Panc1 (cell line): ENCODE measurements around the gene PANK1. TPM values are rescaled to one million over a fixed set of nuclear protein-coding genes. Genes with fewer than 3 reads are reported as not detected.

Experiments used
- ATAC-seq: fragments of 200-7000 bp; cut with Tn5 transposase; 2 replicates; pipeline ENCODE4 v1.9.1; 2020; ENCODE audit warnings: mild to moderate bottlenecking, moderate library complexity
- BruUV-seq: library from RNA; stranded (reverse); fragments of 400-500 nt; replicated peaks from 2 replicates; lab custom pipeline; 2021; lab: Mats Ljungman, UMichigan
- CTCF ChIA-PET: fragments of 300-600 bp; sonication (Branson Sonifier 250); formaldehyde crosslinking; loops from one replicate; lab custom pipeline; 2022; ENCODE audit warnings: antibody characterized with exemption; lab: Charles Lee
- POLR2A ChIA-PET: fragments of 300-600 bp; sonication (Branson Sonifier 250); formaldehyde crosslinking; loops from one replicate; lab custom pipeline; 2022; ENCODE audit warnings: antibody characterized with exemption; lab: Charles Lee
- DNase-seq: peaks from one replicate; pipeline ENCODE4 v3.0.0-alpha.2; 2010; ENCODE audit warnings: low read depth, low spot score
- H3K27ac ChIP-seq: 2 replicates; pipeline ENCODE4 v1.5.1; 2011; ENCODE audit warnings: mild to moderate bottlenecking, low read length, inconsistent platforms
- H3K27me3 ChIP-seq: fragments of 200-500 bp; sonication (Bioruptor generic); 2 replicates; pipeline ENCODE4 v1.6.0; 2014; ENCODE audit warnings: low read length, inconsistent platforms; ENCODE audit not compliant: control insufficient read depth, insufficient read depth
- H3K36me3 ChIP-seq: fragments of 200-500 bp; sonication (Bioruptor generic); 2 replicates; pipeline ENCODE4 v1.5.1; 2014; ENCODE audit warnings: inconsistent platforms, mild to moderate bottlenecking, low read length, moderate library complexity; ENCODE audit not compliant: control insufficient read depth, insufficient read depth
- H3K4me1 ChIP-seq: 2 replicates; pipeline ENCODE4 v1.5.1; 2011; ENCODE audit warnings: inconsistent platforms, mild to moderate bottlenecking, low read length, moderate library complexity; ENCODE audit not compliant: control insufficient read depth, insufficient read depth
- H3K4me3 ChIP-seq, 2 experiments: 2 replicates each; pipeline ENCODE4 v1.5.1; 2011 to 2012; ENCODE audit warnings: low read depth in 2 of 2, low read length in 2 of 2, mild to moderate bottlenecking in 2 of 2, inconsistent platforms in 1 of 2, moderate library complexity in 1 of 2
- H3K9me3 ChIP-seq: fragments of 200-500 bp; sonication (Bioruptor generic); 2 replicates; pipeline ENCODE4 v1.5.1; 2014; ENCODE audit warnings: low read depth, mild to moderate bottlenecking, inconsistent platforms, low read length, moderate library complexity; ENCODE audit not compliant: control insufficient read depth, insufficient read depth
- POLR2AphosphoS5 ChIP-seq: IDR thresholded peaks from 2 replicates; pipeline ENCODE4 v1.6.1; 2012; ENCODE audit warnings: mild to moderate bottlenecking, low read depth, low read length, moderate library complexity
- REST ChIP-seq, 2 experiments: IDR thresholded peaks; 2 replicates each; pipeline ENCODE4 v1.6.1; 2011 to 2012; ENCODE audit warnings: low read depth in 2 of 2, control low read depth in 1 of 2, low read length in 1 of 2, mild to moderate bottlenecking in 1 of 2, moderate library complexity in 1 of 2; ENCODE audit not compliant: insufficient read depth in 1 of 2
- SIN3A ChIP-seq: IDR thresholded peaks from 2 replicates; pipeline ENCODE4 v1.6.1; 2012; ENCODE audit warnings: low read depth, mild to moderate bottlenecking, low read length, moderate library complexity, borderline replicate concordance; ENCODE audit not compliant: insufficient read depth
- TCF7L2 ChIP-seq: IDR thresholded peaks from 2 replicates; pipeline ENCODE4 v1.6.1; 2011; ENCODE audit warnings: mild to moderate bottlenecking, low read depth, low read length, inconsistent platforms
- in situ Hi-C: cut with HindIII; loops from 2 replicates; pipeline ENCODE4 v1.10.0; 2016; ENCODE audit warnings: low sequenced_read_pairs, low pct_unique_long_range_greater_than_20kb
- intact Hi-C: fragments of 100-400 bp; cut with micrococcal nuclease; formaldehyde crosslinking; loops from one replicate; pipeline ENCODE4 v1.10.0; 2022; ENCODE audit not compliant: unreplicated experiment
- total RNA-seq: library from RNA; stranded (reverse); gene quantifications from one replicate; pipeline ENCODE4 v1.2.1, GENCODE V29; 2021; ENCODE audit not compliant: unreplicated experiment
- TF ChIP-seq, protein P1 (sequence below): fragments of 450-650 bp; IDR thresholded peaks from 2 replicates; pipeline ENCODE4 v1.5.1; 2017; ENCODE audit warnings: mild to moderate bottlenecking

The PANK1 gene
- total RNA-seq, 1 experiment from 2014 or later, result 11.0 TPM

- no peak overlapping the region for H3K4me3 ChIP-seq
- intact Hi-C loops (no loop called here), in situ Hi-C loops (no loop called here)
- ATAC-seq (no peak), DNase-seq (no peak)
- no TSS peak for BruUV-seq
- no peak overlapping the region for H3K27ac ChIP-seq
- no peaks in the 10 kb centered on the region for H3K36me3 ChIP-seq
- H3K4me1 ChIP-seq, result no peaks in the 10 kb centered on the region
- H3K9me3 ChIP-seq, result no peaks in the 10 kb centered on the region
- ChIA-PET CTCF (interaction anchor here (0.6 kb wide), 1 partner anchor 11 kb away, joined by 3 read pairs; no protein-coding TSS in a partner anchor), POLR2A (no interaction called here)
- TF ChIP-seq TCF7L2 (no peak), SIN3A (no peak)
- TF ChIP-seq, protein P1, sequence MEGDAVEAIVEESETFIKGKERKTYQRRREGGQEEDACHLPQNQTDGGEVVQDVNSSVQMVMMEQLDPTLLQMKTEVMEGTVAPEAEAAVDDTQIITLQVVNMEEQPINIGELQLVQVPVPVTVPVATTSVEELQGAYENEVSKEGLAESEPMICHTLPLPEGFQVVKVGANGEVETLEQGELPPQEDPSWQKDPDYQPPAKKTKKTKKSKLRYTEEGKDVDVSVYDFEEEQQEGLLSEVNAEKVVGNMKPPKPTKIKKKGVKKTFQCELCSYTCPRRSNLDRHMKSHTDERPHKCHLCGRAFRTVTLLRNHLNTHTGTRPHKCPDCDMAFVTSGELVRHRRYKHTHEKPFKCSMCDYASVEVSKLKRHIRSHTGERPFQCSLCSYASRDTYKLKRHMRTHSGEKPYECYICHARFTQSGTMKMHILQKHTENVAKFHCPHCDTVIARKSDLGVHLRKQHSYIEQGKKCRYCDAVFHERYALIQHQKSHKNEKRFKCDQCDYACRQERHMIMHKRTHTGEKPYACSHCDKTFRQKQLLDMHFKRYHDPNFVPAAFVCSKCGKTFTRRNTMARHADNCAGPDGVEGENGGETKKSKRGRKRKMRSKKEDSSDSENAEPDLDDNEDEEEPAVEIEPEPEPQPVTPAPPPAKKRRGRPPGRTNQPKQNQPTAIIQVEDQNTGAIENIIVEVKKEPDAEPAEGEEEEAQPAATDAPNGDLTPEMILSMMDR, result no peak
- H3K27me3 ChIP-seq, result no peaks in the 10 kb centered on the region
These were observed 38.8 kb upstream of the PANK1 start for GRCh38 chr10:89683883-89684282.

DNA sequence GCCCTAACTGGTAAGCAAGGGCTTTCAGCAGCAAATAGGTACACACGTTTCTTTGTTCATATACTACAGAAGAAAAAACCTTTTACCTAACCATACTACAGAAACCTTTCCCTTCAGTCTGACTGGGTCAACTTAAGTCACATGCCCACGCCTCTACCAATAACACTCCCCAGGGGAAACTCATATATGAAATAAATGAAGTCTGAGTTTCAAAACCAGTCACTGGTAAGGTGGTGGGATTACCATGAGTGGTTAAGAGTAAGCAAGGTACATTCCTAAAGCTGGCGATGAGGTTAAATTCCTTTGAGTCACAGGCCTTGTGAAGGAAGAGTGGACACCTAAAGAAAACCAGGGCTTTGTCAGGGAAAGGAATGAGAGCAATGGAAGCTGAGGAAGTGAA, 34.9 kb upstream of the PANK1 start:
- no peak overlapping the region for H3K4me3 ChIP-seq
- H3K27me3 ChIP-seq, result peaks cover 5% of the 10 kb centered on the region; the same call in 1 of the 2 replicates
- ATAC-seq (no peak), DNase-seq (no peak)
- no peaks in the 10 kb centered on the region for H3K36me3 ChIP-seq
- no peaks in the 10 kb centered on the region for H3K9me3 ChIP-seq
- TF ChIP-seq POLR2AphosphoS5 (no peak), SIN3A (no peak), TCF7L2 (no peak), REST (IDR thresholded peaks at IDR 0.05; ENCODE audit: insufficient read depth in 1 of 2, low read depth in 2 of 2, low read length in 1 of 2) (no peak)
- TF ChIP-seq, protein P1, result no peak
- H3K4me1 ChIP-seq, result no peaks in the 10 kb centered on the region
- intact Hi-C loops, result no loop called here
- CTCF ChIA-PET, result no interaction called here
- in situ Hi-C loops, result no loop called here
- POLR2A ChIA-PET, result no interaction called here
- H3K27ac ChIP-seq, result no peak overlapping the region
- no TSS peak for BruUV-seq
